ENCODE results near the gene UBE2K. TPM values are rescaled to one million over a fixed set of nuclear protein-coding genes. Genes with fewer than 3 reads are reported as not detected.
"Not testable (repeated sequence)": the region's sequence is repeated elsewhere in the genome, so short reads cannot be mapped to it uniquely, and the experiment has no call there.

Gene UBE2K, protein sequence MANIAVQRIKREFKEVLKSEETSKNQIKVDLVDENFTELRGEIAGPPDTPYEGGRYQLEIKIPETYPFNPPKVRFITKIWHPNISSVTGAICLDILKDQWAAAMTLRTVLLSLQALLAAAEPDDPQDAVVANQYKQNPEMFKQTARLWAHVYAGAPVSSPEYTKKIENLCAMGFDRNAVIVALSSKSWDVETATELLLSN
- 10 to 100 TPM; 18.4 to 38.8 (median 26.1) TPM for total RNA-seq

GRCh38 chr4:39697740-39698423 lies at the start of gene UBE2K:
Gene UBE2K, plus strand, starts transcription at chr4:39698136. Its CDS starts 192 bp downstream, at chr4:39698328.
- Histone ChIP-seq H3K27me3 (no peaks in the 10 kb centered on the region), H3K4me3 (peak within 1 kb of the TSS; percentile 84 to 98 (median 92)), H3K36me3 (peaks cover 0 to 8% (median 0%) of the 10 kb centered on the region in 3 donors), H3K4me1 (peaks cover 0 to 14% (median 1%) of the 10 kb centered on the region in 4 donors), H3K27ac (peak within 1 kb of the TSS; percentile 83 to 98 (median 96)), H3K9me3 (no peaks in the 10 kb centered on the region)
- peak; percentile 72 to 94 (median 93) for DNase-seq
- peak; percentile 61 to 75 for TF ChIP-seq POLR2A (IDR thresholded peaks at IDR 0.05)
- TF ChIP-seq, protein P1, sequence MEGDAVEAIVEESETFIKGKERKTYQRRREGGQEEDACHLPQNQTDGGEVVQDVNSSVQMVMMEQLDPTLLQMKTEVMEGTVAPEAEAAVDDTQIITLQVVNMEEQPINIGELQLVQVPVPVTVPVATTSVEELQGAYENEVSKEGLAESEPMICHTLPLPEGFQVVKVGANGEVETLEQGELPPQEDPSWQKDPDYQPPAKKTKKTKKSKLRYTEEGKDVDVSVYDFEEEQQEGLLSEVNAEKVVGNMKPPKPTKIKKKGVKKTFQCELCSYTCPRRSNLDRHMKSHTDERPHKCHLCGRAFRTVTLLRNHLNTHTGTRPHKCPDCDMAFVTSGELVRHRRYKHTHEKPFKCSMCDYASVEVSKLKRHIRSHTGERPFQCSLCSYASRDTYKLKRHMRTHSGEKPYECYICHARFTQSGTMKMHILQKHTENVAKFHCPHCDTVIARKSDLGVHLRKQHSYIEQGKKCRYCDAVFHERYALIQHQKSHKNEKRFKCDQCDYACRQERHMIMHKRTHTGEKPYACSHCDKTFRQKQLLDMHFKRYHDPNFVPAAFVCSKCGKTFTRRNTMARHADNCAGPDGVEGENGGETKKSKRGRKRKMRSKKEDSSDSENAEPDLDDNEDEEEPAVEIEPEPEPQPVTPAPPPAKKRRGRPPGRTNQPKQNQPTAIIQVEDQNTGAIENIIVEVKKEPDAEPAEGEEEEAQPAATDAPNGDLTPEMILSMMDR (IDR thresholded peaks at IDR 0.05), result no peak

DNA sequence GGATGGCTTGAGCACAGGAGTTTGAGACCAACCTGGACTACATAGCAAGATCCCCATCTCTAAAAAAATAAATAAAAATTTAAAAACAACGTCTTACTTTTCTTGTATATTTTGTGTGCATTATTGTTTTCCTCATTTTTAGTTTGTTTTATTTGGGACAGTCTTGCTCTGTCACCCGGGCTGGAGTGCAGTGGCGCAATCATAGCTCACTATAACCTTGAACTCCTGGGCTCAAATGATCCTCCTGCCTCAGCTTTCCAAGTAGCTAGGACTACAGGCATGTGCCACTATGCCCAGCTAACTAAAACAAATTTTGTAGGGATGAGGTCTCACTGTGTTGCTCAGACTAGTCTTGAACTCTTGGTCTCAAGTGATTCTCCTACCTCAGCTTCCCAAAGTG lies 49.7 kb upstream of the UBE2K start:
- no peaks in the 10 kb centered on the region for H3K27me3 ChIP-seq
- no peaks in the 10 kb centered on the region for H3K36me3 ChIP-seq
- no peak for TF ChIP-seq POLR2A (IDR thresholded peaks at IDR 0.05)
- TF ChIP-seq, protein P1 (IDR thresholded peaks at IDR 0.05), result no peak
- H3K4me3 ChIP-seq, result no peak overlapping the region
- H3K4me1 ChIP-seq, result no peaks in the 10 kb centered on the region
- H3K27ac ChIP-seq, result no peak overlapping the region
- no peak for DNase-seq
- no peaks in the 10 kb centered on the region for H3K9me3 ChIP-seq

DNA sequence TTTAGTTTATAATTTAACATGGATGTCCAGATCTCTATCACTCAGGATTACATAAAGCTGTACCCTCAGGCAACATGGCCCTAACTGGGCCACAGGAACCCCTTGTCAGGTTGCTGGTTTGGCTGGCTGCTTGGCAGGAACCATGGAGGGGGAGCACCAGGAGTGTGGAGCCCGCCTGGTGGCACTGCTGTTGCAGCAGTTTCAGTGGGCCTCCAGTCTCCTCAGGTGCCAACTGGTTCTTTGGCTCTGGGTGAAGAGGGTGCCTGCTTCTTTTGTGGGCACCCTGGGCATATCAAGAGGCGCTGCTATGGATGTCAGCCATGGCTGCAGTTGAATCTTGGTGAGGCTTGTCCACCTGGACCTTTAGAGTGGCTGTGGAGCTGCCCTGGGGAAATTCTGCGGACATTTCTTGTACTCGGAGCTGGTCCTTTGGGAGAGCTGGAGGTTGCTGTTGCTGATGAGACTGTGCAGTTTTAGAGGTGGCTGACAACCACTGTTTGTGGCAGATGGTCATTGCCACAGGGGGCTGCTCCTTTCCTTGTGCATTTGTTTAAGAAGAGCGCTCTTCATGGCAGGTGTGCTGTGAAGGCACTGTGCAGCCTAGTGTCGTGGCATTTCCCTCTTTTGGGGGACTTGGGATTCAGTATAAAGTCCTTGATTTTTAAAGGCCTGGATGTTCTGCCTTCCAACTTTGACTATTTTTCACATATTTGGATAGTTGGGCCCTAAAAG lies 48.9 kb upstream of the UBE2K start:
- Histone ChIP-seq H3K9me3 (no peaks in the 10 kb centered on the region), H3K27ac (no peak overlapping the region), H3K36me3 (no peaks in the 10 kb centered on the region), H3K27me3 (no peaks in the 10 kb centered on the region), H3K4me1 (no peaks in the 10 kb centered on the region), H3K4me3 (no peak overlapping the region)
- DNase-seq, result no peak
- no peak for TF ChIP-seq POLR2A (IDR thresholded peaks at IDR 0.05)
- TF ChIP-seq, protein P1 (IDR thresholded peaks at IDR 0.05), result no peak

DNA sequence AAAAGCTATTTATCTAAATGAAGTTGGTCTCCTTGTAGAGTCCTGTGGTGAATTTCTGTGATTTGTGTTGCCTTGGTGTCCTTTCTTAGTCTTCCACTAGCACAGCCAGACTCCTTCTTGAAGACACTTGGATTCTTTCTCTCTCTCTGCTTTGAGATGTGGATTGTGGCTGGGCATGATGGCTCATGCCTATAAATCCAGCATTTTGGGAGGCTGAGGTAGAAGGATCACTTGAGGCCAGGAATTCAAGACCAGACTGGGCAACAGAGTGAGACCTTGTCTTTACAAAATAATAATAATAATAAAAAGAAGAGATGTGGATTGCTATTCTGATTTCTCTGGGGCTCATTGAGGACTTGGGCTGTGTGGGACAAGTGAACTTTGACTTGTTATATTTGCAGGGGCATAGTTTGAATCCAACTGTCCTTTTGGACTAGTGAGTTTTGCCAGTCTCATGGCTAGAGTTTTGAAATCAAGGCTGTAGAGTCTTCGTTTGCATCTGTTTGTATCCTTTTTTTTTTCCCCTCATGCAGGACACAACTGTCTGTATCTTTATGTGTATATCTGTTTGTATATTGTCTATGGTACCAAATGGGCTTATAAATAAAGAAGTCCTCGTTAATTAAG lies 48.2 kb upstream of the UBE2K start:
- DNase-seq, result no peak
- H3K4me1 ChIP-seq, result no peaks in the 10 kb centered on the region
- no peak overlapping the region for H3K4me3 ChIP-seq
- H3K9me3 ChIP-seq, result no peaks in the 10 kb centered on the region
- H3K27ac ChIP-seq, result no peak overlapping the region
- H3K27me3 ChIP-seq, result no peaks in the 10 kb centered on the region
- TF ChIP-seq POLR2A (IDR thresholded peaks at IDR 0.05), result no peak
- TF ChIP-seq, protein P1 (IDR thresholded peaks at IDR 0.05), result no peak
- no peaks in the 10 kb centered on the region for H3K36me3 ChIP-seq

DNA sequence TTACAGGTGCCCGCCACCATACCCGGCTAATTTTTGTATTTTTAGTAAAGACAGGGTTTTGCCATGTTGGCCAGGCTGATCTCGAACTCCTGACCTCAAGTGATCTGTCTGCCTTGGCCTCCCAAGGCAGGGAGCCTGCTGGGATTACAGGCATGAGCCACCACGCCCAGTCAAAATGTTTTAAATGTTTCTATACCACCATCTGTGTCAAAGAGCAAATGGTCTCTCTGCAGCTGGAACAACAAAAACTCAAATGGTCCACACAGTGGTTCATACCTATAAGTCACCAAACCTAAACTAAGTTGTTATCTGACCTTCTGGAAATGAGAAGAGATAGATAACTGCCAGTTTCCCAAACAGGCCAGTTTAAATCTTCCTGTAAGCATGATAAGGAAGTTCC lies 46.4 kb upstream of the UBE2K start:
- not testable (repeated sequence) for H3K27ac ChIP-seq, H3K9me3 ChIP-seq, H3K4me1 ChIP-seq

More for the DNA sequence above, 46.4 kb upstream of the UBE2K start:
- not testable (repeated sequence) for DNase-seq, H3K4me3 ChIP-seq, H3K27me3 ChIP-seq, H3K36me3 ChIP-seq

Data from Peyer's patch (tissue), 4 donors.